GM13977 (cell line): ENCODE data around the gene TOMT.
"Not testable (repeated sequence)": the region's sequence is repeated elsewhere in the genome, so short reads cannot be mapped to it uniquely, and the experiment has no call there.

Experiments used
- DNase-seq: peaks from one replicate; pipeline ENCODE4 v3.0.0; 2012; ENCODE audit warnings: low spot score
- CTCF ChIP-seq: IDR thresholded peaks from 2 replicates; pipeline ENCODE4 v1.5.1; 2012; ENCODE audit warnings: mild to moderate bottlenecking, control low read depth; ENCODE audit not compliant: insufficient read depth; ENCODE audit errors: extremely low read depth, missing control alignments
- in situ Hi-C: fragments of 300-500 bp; cut with MboI; formaldehyde crosslinking; loops from one replicate; pipeline ENCODE4 v1.12.0; 2022; ENCODE audit warnings: low sequenced_read_pairs, low pct_unique_long_range_greater_than_20kb, mixed read lengths, inconsistent platforms; ENCODE audit not compliant: unreplicated experiment

The TOMT gene

GRCh38 chr11:72144807-72145565, 39.3 kb downstream of the TOMT start:
- TF ChIP-seq CTCF, result no peak
- no peak for DNase-seq
- in situ Hi-C loops, result no loop called here

GRCh38 chr11:72146625-72147024, 40.9 kb downstream of the TOMT start:
- DNase-seq, result no peak
- in situ Hi-C loops, result no loop called here
- TF ChIP-seq CTCF, result no peak

GRCh38 chr11:72150882-72151281, 45.2 kb downstream of the TOMT start:
- in situ Hi-C loops, result no loop called here
- no peak for DNase-seq
- TF ChIP-seq CTCF, result no peak

- in situ Hi-C loops, DNase-seq: not testable (repeated sequence)
Observed at GRCh38 chr11:72153874-72154273, 48.1 kb downstream of the TOMT start.

GRCh38 chr11:72154816-72155215, 49.1 kb downstream of the TOMT start:
- in situ Hi-C loops, result no loop called here
- no peak for TF ChIP-seq CTCF
- DNase-seq, result no peak

GRCh38 chr11:72155751-72156150, 50.0 kb downstream of the TOMT start:
- in situ Hi-C loops, result no loop called here

More at GRCh38 chr11:72155751-72156150, 50.0 kb downstream of the TOMT start:
- DNase-seq, result no peak
- TF ChIP-seq CTCF, result no peak
